Testis (tissue), 2 donors: ENCODE measurements around the gene ARL6IP4.

Experiments
- CTCF ChIP-seq, 3 experiments: fragments of 450-650 bp in 2 of 3; fragments of 200-600 bp in 1 of 3; sonication (generic) in 1 of 3; IDR thresholded peaks; one replicate each; pipeline ENCODE4 v1.5.1; 2016 to 2019; ENCODE audit warnings: antibody characterized with exemption in 3 of 3, mild to moderate bottlenecking in 2 of 3, moderate library complexity in 1 of 3
- POLR2A ChIP-seq: fragments of 450-650 bp; IDR thresholded peaks from one replicate; pipeline ENCODE4 v1.6.1; 2017; ENCODE audit warnings: antibody characterized with exemption, mild to moderate bottlenecking, moderate library complexity

- TF ChIP-seq CTCF (IDR thresholded peaks at IDR 0.05) (no peak), POLR2A (no peak)
These were observed 15.8 kb upstream of the ARL6IP4 start for GRCh38 chr12:122964439-122965257.
